ENCODE results near the gene FOXP1.
A peak's percentile ranks its signal among the peaks of the same experiment; 100 is the strongest.

FOXP1 gene

DNA sequence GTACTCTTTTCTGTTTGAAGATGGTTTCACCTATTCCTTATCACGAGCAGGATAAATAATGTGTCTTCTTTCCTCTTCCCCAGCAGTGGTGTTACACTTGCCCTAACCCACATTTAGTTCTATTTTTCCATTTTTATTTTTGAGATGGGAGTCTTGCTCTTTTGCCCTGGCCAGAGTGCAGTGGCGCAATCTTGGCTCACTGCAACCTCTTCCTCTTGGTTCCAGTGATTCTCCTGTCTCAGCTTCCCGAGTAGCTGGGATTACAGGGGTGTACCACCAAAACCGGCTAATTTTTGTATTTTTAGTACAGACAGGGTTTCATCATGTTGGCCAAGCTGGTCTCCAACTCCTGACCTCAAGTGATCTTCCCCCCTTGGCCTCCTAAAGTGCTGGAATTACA is 372.4 kb downstream of the FOXP1 start:
- DNase-seq (ENCODE audit: low read depth in 2 of 2) = peak in 1 of 2 donors; percentile 15

DNA sequence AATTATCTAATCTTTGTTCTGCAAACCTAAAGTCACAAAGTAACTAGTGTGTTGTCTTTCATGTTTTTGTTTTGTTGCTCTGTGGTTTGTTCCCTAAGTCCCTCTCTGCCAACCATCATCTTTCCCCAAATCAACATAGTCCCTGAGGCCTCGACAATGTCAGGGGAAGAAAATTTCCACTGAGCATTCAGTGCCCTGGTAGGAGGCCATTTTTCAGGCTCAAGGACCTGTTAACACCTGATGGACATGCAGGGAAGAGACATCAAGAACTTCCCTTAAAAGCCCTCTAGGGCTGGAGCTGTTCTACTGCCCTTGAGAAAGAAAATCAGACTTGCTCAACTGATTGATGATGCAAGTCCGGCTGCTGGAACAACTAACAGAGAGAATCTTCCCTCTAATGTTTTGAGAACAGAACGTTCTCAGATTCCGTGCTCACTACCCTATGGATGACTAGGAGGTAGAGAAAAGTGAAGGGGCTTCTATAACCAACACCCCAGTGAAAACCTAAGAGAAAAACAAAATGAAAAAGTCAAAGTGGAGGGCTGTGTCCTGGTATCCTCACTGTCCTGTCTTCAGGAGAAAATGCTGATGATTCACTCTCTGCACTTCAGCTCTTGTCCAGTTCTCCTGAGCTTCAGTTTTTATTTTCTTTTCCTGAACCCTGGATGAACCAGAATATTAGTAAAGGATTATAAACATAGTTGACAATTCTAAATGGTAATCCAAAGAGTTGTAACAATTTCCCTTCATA is 373.1 kb downstream of the FOXP1 start:
- no peak overlapping the region for H3K4me3 ChIP-seq (replicated peaks in 1 of 2; ENCODE audit: low read depth in 2 of 2, low read length in 2 of 2)
- DNase-seq (ENCODE audit: low read depth in 2 of 2) = peak; percentile 75 to 90
- TF ChIP-seq, protein P1, sequence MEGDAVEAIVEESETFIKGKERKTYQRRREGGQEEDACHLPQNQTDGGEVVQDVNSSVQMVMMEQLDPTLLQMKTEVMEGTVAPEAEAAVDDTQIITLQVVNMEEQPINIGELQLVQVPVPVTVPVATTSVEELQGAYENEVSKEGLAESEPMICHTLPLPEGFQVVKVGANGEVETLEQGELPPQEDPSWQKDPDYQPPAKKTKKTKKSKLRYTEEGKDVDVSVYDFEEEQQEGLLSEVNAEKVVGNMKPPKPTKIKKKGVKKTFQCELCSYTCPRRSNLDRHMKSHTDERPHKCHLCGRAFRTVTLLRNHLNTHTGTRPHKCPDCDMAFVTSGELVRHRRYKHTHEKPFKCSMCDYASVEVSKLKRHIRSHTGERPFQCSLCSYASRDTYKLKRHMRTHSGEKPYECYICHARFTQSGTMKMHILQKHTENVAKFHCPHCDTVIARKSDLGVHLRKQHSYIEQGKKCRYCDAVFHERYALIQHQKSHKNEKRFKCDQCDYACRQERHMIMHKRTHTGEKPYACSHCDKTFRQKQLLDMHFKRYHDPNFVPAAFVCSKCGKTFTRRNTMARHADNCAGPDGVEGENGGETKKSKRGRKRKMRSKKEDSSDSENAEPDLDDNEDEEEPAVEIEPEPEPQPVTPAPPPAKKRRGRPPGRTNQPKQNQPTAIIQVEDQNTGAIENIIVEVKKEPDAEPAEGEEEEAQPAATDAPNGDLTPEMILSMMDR (IDR thresholded peaks at IDR 0.05; ENCODE audit: low read depth, low read length) = peak; percentile 48

More for the DNA sequence above, 372.4 kb downstream of the FOXP1 start:
- TF ChIP-seq, protein P1 (IDR thresholded peaks at IDR 0.05; ENCODE audit: low read depth, low read length) = no peak
- H3K4me3 ChIP-seq (replicated peaks in 1 of 2; ENCODE audit: low read depth in 2 of 2, low read length in 2 of 2) = no peak overlapping the region

DNA sequence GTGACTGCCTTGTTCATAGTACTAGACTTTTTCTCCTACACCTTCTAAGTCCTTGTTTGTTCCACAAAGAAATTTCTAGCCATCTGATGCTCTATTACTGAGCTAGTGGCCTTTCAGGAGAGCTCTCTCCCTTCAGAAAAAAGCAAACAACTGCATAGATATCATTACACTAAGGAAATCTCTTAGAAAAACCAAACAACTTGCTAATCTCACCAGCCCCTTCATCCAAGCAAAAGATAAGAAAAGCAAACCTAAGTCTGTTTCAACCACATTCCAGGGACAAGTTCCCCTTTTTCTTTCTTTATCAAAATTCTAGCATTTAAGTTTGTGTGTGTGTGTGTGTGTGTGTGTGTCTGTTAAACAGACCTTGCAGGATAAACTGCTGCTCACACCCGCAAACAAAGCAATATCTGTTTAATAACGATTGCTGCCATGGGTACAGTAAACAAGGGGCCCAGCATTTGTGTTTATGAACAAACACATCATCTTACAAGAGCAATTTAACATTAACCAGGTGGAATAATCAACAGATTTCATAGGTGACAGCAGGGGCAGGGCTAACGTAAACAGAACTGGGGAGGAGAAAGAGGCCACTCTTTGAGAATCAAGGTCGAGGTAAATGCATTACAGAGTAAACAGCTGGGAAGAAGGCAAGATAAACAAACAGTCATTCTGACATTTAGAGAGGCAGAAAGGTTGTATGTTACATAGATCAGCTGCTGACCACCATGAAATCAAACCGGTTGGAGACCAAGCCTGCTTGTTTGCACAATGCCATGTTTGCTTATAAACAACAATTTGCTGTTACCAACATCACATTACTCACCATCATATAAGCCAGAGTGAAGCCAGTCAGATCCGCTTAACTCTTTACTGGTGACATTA is 375.1 kb downstream of the FOXP1 start:
- TF ChIP-seq, protein P1 (IDR thresholded peaks at IDR 0.05; ENCODE audit: low read depth, low read length) = no peak
- peak in 1 of 2 donors; percentile 42 for DNase-seq (ENCODE audit: low read depth in 2 of 2)

DNA sequence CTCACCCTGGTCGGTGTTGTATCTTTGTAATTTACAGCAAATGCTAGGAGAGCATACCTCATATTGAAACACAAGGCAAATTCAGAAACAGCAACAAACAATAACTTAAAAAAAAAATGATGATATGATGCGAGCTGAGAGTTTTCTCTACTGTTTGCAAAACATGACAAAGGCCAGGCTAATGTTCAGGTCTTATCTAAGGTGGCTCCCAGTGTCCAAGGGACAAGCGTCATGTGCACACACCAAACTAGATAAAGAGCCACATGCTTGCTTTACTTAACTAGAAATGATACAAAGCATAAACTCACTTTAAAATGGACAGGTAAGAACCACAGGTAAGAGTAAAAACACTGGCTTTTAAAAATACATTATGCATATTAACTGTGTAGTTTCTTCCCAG is 375.9 kb downstream of the FOXP1 start:
- DNase-seq (ENCODE audit: low read depth in 2 of 2) = no peak
- TF ChIP-seq, protein P1 (IDR thresholded peaks at IDR 0.05; ENCODE audit: low read depth, low read length) = no peak
- H3K4me3 ChIP-seq (replicated peaks in 1 of 2; ENCODE audit: low read depth in 2 of 2, low read length in 2 of 2) = no peak overlapping the region

More for the DNA sequence above, 375.1 kb downstream of the FOXP1 start:
- H3K4me3 ChIP-seq (replicated peaks in 1 of 2; ENCODE audit: low read depth in 2 of 2, low read length in 2 of 2) = no peak overlapping the region

DNA sequence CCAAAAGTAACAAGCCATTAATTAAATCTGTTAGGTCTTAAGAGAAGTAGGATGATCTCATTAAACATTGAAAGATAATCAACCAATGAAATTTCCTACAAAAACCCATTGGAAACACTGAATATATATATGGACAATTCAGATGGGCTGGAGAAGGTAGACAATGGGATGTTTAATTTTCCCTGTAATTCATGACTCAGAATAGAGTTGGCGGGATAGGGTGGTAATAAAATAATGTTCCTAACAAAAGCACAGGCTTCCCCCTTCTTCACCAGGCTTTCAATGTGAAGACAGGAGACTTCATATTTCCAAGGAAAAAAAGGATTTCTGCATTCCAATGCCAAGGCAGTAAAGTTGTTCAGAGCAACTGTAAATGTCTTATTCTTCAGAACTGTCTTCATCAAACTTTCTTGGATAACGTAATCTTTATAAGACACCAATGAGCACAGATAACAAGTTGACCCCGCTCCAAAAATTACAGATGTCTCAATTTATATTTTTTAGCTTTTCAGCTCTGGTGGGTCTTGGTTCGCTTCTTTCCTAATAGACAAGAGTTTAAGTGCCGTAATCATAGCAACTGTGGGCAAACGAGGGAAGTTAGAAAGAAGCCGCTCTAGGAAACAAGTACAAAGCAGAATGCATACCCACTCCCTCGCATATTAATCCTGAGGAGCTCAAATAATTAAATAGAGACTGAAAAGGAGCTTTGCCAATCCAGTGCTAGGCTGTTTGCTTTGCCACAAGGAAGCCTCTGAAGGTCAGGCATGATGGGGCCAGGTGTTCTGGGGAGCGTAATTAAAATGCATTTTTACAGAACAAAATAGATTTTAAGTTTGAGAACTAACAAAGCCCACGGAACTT is 377.0 kb downstream of the FOXP1 start:
- DNase-seq (ENCODE audit: low read depth in 2 of 2) = no peak
- TF ChIP-seq, protein P1 (IDR thresholded peaks at IDR 0.05; ENCODE audit: low read depth, low read length) = no peak
- H3K4me3 ChIP-seq (replicated peaks in 1 of 2; ENCODE audit: low read depth in 2 of 2, low read length in 2 of 2) = no peak overlapping the region

Measured in cardiac fibroblast (primary cell).